ENCODE measurements around the gene GIMAP6.
"Not testable (repeated sequence)": the region's sequence is repeated elsewhere in the genome, so short reads cannot be mapped to it uniquely, and the experiment has no call there.

Gene GIMAP6

GRCh38 chr7:150580638-150581394 lies 51.4 kb downstream of the GIMAP6 start:
- DNase-seq = no peak

- not testable (repeated sequence) for DNase-seq
These were observed 52.1 kb downstream of the GIMAP6 start for GRCh38 chr7:150579979-150580637.
